ENCODE results near the gene SERPINA6. TPM values are rescaled to one million over a fixed set of nuclear protein-coding genes. Genes with fewer than 3 reads are reported as not detected.
"Not testable (repeated sequence)": the region's sequence is repeated elsewhere in the genome, so short reads cannot be mapped to it uniquely, and the experiment has no call there.

The SERPINA6 gene
- total RNA-seq, 1 donor from 2014 or later = not detected

- no peak overlapping the region for H3K4me2 ChIP-seq (ENCODE audit: low read length)
- H3K36me3 ChIP-seq (ENCODE audit: insufficient read depth, low read length) = no peaks in the 10 kb centered on the region
- no peak overlapping the region for H3K4me3 Mint-ChIP-seq (ENCODE audit: unreplicated experiment)
- TF ChIP-seq EZH2 (IDR thresholded peaks at IDR 0.05; ENCODE audit: insufficient read depth, low read length) = no peak
- TF ChIP-seq, protein P1, sequence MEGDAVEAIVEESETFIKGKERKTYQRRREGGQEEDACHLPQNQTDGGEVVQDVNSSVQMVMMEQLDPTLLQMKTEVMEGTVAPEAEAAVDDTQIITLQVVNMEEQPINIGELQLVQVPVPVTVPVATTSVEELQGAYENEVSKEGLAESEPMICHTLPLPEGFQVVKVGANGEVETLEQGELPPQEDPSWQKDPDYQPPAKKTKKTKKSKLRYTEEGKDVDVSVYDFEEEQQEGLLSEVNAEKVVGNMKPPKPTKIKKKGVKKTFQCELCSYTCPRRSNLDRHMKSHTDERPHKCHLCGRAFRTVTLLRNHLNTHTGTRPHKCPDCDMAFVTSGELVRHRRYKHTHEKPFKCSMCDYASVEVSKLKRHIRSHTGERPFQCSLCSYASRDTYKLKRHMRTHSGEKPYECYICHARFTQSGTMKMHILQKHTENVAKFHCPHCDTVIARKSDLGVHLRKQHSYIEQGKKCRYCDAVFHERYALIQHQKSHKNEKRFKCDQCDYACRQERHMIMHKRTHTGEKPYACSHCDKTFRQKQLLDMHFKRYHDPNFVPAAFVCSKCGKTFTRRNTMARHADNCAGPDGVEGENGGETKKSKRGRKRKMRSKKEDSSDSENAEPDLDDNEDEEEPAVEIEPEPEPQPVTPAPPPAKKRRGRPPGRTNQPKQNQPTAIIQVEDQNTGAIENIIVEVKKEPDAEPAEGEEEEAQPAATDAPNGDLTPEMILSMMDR (IDR thresholded peaks at IDR 0.05; ENCODE audit: insufficient read depth, low read depth, low read length) = no peak
- peaks cover 16% of the 10 kb centered on the region for H3K27me3 Mint-ChIP-seq (ENCODE audit: low read depth, unreplicated experiment)
- no peak overlapping the region for H3K9ac ChIP-seq (ENCODE audit: low read length)
- FAIRE-seq = no peak
- no peak for DNase-seq (ENCODE audit: low read depth)
- no peak overlapping the region for H3K27ac ChIP-seq (ENCODE audit: low read depth, low read length)
- no peaks in the 10 kb centered on the region for H4K20me1 ChIP-seq (ENCODE audit: insufficient read depth, low read length)
- peaks cover 12% of the 10 kb centered on the region for H3K4me1 Mint-ChIP-seq (ENCODE audit: low read depth, unreplicated experiment)
- peaks cover 9% of the 10 kb centered on the region for H3K4me1 ChIP-seq (ENCODE audit: insufficient read depth, low read length)
- no peaks in the 10 kb centered on the region for H3K79me2 ChIP-seq (ENCODE audit: insufficient read depth, low read length)
- no peak overlapping the region for H2AFZ ChIP-seq (ENCODE audit: low read depth, low read length)
- H3K9me3 Mint-ChIP-seq (ENCODE audit: unreplicated experiment) = peaks cover 17% of the 10 kb centered on the region
- no peak overlapping the region for H3K4me3 ChIP-seq (ENCODE audit: insufficient read depth, low read depth, low read length)
- no peaks in the 10 kb centered on the region for H3K36me3 Mint-ChIP-seq (ENCODE audit: low read depth, unreplicated experiment)
- H3K27me3 ChIP-seq (ENCODE audit: insufficient read depth, low read length) = no peaks in the 10 kb centered on the region
- H3K9me3 ChIP-seq (ENCODE audit: insufficient read depth, low read depth, low read length) = no peaks in the 10 kb centered on the region
- H3K27ac Mint-ChIP-seq (ENCODE audit: unreplicated experiment) = no peak overlapping the region
Measured at GRCh38 chr14:94348836-94349235, 25.7 kb upstream of the SERPINA6 start.

DNA sequence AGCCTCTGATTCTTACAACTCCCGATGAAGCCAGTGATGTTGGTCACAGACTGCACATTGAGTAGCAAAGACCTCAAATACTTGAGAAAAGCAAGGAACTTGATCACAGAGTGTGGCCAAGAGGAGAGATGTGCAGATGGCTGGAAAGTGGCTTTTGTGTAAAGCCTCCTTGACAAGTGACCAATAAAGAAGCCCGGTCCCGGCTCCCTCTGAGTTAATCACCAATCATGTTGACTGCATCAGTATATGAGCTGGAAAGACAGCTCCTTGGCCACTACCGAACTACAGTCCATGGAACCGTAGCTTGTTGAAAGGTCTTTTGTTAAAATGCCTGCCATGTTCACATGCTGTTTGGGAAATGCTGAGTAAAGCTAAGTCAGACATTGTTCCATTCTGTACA lies 23.7 kb upstream of the SERPINA6 start:
- H3K27ac Mint-ChIP-seq (ENCODE audit: unreplicated experiment) = no peak overlapping the region
- no peaks in the 10 kb centered on the region for H3K36me3 ChIP-seq (ENCODE audit: insufficient read depth, low read length)
- H3K9me3 ChIP-seq (ENCODE audit: insufficient read depth, low read depth, low read length) = no peaks in the 10 kb centered on the region
- no peak overlapping the region for H3K4me2 ChIP-seq (ENCODE audit: low read length)
- FAIRE-seq = no peak
- peaks cover 20% of the 10 kb centered on the region for H3K4me1 Mint-ChIP-seq (ENCODE audit: low read depth, unreplicated experiment)
- H3K27ac ChIP-seq (ENCODE audit: low read depth, low read length) = no peak overlapping the region
- H3K9ac ChIP-seq (ENCODE audit: low read length) = no peak overlapping the region
- H3K27me3 ChIP-seq (ENCODE audit: insufficient read depth, low read length) = no peaks in the 10 kb centered on the region
- H3K36me3 Mint-ChIP-seq (ENCODE audit: low read depth, unreplicated experiment) = no peaks in the 10 kb centered on the region
- no peak overlapping the region for H3K4me3 Mint-ChIP-seq (ENCODE audit: unreplicated experiment)
- no peak overlapping the region for H2AFZ ChIP-seq (ENCODE audit: low read depth, low read length)
- no peaks in the 10 kb centered on the region for H3K79me2 ChIP-seq (ENCODE audit: insufficient read depth, low read length)
- no peaks in the 10 kb centered on the region for H4K20me1 ChIP-seq (ENCODE audit: insufficient read depth, low read length)
- H3K27me3 Mint-ChIP-seq (ENCODE audit: low read depth, unreplicated experiment) = peaks cover 16% of the 10 kb centered on the region
- no peak overlapping the region for H3K4me3 ChIP-seq (ENCODE audit: insufficient read depth, low read depth, low read length)
- no peak for DNase-seq (ENCODE audit: low read depth)
- peaks cover 22% of the 10 kb centered on the region for H3K4me1 ChIP-seq (ENCODE audit: insufficient read depth, low read length)
- peaks cover 14% of the 10 kb centered on the region for H3K9me3 Mint-ChIP-seq (ENCODE audit: unreplicated experiment)
- no peak for TF ChIP-seq EZH2 (IDR thresholded peaks at IDR 0.05; ENCODE audit: insufficient read depth, low read length)
- TF ChIP-seq, protein P1 (IDR thresholded peaks at IDR 0.05; ENCODE audit: insufficient read depth, low read depth, low read length) = no peak

- H3K79me2 ChIP-seq (ENCODE audit: insufficient read depth, low read length); H4K20me1 ChIP-seq (ENCODE audit: insufficient read depth, low read length); H3K9me3 ChIP-seq (ENCODE audit: insufficient read depth, low read depth, low read length); H3K9ac ChIP-seq (ENCODE audit: low read length); H3K27ac ChIP-seq (ENCODE audit: low read depth, low read length); H3K4me3 ChIP-seq (ENCODE audit: insufficient read depth, low read depth, low read length); FAIRE-seq; H3K4me3 Mint-ChIP-seq (ENCODE audit: unreplicated experiment); H3K4me2 ChIP-seq (ENCODE audit: low read length); H2AFZ ChIP-seq (ENCODE audit: low read depth, low read length); H3K27ac Mint-ChIP-seq (ENCODE audit: unreplicated experiment); H3K36me3 ChIP-seq (ENCODE audit: insufficient read depth, low read length); H3K36me3 Mint-ChIP-seq (ENCODE audit: low read depth, unreplicated experiment); H3K27me3 ChIP-seq (ENCODE audit: insufficient read depth, low read length): not testable (repeated sequence)
- DNase-seq (ENCODE audit: low read depth) = peak; percentile 16
- peaks cover 27% of the 10 kb centered on the region for H3K4me1 ChIP-seq (ENCODE audit: insufficient read depth, low read length)
- H3K4me1 Mint-ChIP-seq (ENCODE audit: low read depth, unreplicated experiment) = peaks cover 24% of the 10 kb centered on the region
- H3K27me3 Mint-ChIP-seq (ENCODE audit: low read depth, unreplicated experiment) = peaks cover 14% of the 10 kb centered on the region
- peaks cover 12% of the 10 kb centered on the region for H3K9me3 Mint-ChIP-seq (ENCODE audit: unreplicated experiment)
Measured at GRCh38 chr14:94346065-94346786, 23.1 kb upstream of the SERPINA6 start.

All from astrocyte (in vitro differentiated cells and primary cell).